HG03045 (cell line): ENCODE results near the gene CPN2.

Experiments
- ATAC-seq: cut with Tn5 transposase; IDR thresholded peaks from one replicate; pipeline ENCODE4 v1.9.1; 2021; ENCODE audit warnings: mild to moderate bottlenecking, moderate library complexity; ENCODE audit not compliant: unreplicated experiment

The CPN2 gene

DNA sequence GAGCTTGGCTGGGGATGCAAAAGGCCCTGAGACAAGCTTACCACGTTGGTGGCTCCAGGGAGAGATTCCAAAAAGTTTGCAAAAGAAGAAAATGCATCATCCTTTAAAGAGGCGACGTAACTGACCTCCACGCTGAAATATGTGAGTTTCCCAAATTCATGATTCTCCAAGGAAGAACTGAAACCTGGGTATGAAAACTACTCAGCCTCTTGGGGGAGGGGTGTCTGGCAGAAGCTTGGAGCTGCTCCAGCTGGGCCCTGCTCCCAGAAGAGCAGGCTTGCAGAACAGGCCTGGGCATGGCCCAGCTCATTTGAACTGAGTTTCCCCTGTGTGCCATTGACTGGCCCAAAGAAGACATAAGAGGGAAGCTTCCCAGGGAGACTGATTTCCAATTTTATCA is 20.5 kb downstream of the CPN2 start:
- no peak for ATAC-seq

DNA sequence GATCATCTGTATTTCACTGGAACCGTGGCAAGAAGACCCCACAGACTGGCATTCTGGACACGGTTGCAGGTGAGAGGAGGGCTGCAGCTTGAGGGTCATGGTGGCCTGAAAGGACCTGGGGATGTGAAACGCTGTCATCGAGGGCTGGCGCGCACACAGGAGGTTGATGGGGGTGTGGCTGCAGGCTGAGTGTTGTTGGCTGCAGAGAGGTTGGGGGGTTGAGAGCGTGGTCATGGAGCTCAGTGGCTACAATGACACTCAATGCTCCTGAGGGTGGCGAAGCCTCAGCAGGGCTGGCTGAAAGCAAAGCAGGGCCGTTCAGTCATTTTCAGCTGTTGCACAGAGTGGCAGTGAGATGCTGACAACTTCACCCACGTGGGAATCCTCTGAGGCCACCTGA is 21.0 kb downstream of the CPN2 start:
- ATAC-seq: no peak

DNA sequence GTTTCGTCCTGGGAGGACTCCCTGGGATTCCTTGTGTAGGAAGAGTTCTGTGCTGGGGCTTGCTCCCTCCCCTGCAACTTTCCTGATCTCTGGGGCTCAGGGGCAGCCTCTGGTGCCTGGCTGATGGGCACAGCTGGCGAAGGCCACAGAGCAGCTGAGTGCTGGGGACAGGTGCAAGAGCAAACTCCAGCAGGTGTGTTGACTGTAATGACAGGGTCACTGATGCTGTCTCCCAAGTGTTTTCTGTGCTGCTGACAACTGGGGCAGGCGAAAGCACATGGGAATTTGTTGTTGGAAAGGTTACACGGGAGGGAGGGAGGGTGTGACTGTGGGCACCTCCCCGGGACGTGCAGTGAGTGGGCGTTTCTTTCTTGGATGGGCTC is 21.6 kb downstream of the CPN2 start:
- ATAC-seq: no peak

DNA sequence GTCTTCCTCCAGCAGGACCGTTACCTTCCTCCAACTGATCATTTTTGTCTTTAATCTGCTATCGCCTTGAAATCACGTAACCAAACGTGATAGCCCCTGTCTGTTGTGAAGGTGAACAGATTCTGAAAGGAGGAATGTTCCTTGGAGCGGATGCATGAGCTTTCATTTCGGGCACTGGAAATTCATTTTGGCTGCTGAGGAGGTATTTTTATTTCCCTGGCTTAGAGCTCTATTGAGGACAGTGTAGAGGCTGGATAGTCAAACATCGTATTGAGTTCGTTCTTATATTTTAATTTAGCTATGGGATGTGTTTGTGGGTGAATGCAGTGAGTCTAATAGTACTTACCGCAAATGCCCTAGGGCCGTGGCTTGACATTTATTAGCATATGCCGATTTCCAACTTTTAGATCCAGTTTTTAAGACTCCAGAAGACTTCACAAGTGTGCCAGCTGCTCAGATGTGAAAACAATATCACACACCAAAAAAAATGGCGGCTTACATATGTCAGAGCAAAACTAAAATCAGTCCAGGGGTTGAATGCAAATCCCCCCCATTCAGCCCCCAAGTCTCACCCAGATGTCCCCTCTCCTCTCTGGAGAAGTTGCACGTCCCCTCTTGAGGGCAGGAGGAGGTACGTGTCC is 22.1 kb downstream of the CPN2 start:
- no peak for ATAC-seq

DNA sequence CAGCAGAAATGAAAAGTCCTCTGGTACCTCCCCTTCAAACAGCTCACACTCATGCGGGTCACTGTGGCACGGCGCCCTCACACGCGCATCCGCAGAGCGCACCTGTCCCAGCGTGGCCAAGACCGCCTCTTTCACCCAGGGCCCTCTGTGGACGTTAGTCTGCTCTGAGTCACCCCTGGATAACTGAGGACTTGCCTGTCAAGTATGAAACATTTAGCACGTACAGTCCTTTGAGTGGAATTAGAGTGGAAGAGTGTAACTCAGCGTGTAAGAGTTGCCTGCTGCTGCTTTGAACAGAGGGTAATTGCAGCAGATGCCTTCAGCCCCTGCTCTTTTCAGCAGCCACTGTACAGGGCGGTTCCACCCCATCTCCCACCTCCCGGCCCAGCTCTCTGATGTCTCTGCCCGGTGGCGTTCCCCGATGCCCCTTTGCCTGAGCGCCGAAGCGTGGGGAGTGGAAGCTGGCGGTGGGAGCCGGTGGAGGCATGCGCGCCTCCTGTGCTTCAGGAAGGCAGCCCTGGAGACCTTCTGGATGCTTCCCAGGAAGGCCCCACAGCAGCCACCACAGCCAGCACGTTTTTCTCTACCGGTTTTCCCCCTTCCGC is 23.0 kb downstream of the CPN2 start:
- ATAC-seq: no peak

DNA sequence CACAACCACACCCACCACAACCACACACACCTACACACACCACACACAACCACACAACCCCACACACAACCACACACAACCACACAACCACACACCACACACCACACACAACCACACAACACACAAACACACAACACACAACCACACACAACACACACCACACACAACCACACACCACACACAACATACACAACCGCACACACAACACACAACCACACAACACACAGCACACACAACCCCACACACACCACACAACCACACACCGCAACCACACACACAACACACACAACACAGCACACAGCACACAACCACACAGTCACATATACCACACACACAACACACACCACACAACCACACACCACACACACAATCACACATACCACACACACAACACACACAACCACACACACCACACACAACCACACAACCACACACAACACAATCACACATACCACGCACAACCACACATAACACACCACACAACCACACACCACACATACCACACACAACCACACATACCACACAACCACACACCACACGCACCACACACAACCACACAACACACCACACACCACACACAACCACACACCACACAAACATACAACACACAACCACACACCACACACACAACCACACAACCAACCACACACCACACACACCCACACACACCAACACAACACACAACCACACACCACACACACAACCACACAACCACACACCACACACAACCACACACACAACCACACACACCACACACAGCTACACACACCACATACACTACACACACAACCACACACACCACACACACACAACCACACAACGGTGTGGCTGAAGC is 23.7 kb downstream of the CPN2 start:
- no peak for ATAC-seq

DNA sequence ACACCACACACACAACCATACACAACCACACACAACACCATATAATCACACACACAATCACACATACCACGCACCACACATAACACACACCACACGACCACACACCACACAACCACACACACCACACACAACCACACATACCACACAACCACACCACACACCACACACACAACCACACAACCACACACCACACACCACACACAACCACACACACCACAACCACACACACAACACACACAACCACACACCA is 24.2 kb downstream of the CPN2 start:
- ATAC-seq: no peak

DNA sequence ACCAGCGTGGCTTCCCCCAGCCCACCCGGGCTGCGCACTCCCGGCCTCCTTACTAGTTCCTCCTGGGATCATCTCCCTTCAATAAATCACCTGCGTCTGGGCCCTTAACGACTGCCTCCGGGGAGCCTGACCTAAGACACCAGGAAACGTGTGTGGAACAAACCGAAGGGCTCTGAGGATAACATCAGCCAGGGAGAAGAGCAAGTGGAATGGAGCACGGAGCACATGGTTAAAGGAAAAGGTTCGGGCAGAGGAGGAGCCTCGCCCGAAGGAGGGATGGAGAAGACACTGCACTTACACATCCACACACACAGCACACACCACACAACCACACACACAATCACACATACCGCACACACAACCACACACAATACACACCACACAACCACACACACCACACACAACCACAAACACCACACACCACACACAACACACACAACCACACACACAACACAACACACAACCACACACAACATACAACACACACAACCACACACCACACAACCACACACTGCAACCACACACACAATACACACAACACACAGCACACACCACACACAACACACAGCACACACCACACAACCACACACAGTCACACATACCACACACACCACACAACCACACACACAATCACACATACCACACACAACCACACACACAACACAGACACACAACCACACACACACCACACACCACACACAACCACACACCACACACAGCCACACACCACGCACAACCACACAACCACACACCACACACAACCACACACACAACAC is 24.7 kb downstream of the CPN2 start:
- ATAC-seq: no peak

DNA sequence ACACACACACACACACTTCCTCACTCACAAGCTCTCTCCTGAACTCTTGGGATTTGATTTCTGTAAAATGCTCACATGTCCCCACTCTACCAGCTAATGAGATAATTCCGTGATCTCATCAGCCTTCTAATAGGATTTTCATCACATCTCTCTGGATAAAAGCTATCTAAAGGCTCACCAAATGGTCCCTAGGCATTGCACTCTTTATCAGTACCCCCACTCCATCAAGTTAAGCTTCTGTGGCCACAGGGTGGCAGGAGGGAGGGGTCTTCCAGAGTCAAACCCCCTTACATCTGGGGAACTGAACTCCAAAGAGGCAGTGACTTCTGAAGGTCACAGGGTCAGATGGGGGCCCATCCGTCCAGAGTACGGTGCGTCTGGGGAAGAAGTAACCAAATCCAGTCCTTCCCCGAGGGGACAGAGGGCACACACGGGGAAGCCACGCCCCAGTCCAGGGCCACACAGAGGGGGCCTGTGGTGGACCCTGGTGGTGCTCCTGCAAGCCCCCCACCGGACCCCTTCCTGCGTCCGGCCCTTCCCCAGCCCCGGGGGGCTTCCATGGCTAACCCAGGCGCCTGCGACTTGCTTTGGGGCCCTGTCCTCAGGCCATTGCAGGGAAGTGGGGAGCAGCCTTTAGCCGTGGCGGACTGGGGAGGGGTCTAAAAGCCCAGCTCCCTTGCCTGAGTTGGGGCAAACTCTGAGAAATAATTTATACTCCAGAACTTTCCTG is 25.5 kb downstream of the CPN2 start:
- no peak for ATAC-seq

DNA sequence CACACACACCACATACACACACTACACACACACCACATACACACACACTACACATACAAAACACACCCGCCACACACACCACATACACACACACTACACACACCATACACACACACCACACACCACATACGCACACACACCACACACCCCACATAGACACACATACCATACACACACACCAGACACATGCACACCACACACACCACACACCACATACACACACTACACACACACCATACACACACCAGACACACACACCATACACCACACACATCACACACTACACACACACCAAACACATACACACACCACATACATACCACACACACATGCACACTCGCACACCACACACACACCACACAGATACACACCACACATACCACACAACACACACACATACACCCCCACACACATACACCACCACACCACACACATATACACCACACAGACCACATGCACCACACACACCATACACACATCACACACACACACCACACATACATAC is 26.3 kb downstream of the CPN2 start:
- ATAC-seq: no peak

DNA sequence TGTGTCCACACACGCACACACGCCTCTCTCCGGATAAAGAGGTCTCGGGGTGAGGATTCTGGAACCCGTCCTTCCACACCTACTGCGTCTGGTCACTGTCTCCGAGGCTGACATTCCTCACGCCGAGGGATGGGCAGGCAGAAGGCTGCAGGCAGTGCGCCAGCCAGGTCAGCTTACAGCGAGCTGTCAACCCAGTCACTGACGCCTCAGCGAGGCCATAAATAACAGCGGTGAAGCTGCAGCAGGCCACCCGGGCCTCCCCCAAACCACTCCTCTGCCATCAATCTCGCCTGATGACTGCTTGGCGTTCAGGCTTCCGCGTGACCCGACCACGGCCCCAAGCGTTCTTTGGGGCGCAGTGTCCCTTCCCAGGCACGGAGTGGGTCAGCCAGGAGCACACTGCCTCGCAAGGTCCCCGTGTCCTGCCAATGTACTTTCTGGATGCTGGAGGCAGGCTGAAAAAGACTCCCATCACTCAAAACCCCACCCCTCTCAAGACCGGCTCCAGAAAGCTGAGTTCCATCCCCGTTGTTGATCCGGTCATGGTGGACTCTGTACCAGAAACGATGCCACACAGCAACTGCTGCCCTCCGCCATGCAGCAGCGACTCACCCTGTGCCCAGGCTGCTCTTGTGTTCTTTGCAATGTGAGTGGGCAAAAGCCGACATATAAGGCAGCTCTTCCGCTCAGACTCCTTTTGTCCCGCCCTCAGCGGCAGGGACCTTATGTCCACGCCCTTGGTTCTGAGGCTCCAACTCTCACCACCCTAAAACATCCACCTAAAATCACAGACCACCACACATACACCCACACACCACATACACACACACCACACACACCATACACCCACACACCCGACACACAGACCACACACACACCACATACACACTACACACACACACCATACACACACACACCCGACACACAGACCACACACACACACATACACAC is 27.1 kb downstream of the CPN2 start:
- peak; percentile 67 for ATAC-seq

DNA sequence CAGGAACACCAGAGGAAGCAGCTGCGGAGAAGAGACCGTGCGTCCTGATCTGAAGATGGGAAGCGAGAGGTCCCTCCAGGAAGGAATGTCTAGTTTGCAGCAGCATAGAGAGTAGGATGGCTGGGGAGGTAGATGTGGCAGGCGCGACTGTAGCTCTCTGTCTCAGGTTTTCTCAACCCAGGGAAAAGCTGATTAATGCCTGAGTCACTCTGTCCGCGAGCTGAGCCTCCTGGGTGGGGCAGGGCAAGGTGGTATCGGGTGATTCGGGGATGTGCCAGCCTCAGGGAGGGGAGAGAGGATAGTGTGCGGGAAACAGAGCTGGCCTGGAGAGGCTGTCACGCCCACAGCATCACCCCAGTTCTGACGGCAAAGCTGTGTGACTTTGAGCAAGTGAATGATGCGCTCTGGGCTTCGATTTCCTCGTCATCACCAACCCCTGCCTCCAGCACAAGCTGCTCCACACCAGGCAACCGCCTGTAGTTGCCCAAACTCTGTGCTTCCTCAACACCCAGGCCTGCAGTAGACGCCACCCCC is 28.4 kb downstream of the CPN2 start:
- ATAC-seq: no peak

DNA sequence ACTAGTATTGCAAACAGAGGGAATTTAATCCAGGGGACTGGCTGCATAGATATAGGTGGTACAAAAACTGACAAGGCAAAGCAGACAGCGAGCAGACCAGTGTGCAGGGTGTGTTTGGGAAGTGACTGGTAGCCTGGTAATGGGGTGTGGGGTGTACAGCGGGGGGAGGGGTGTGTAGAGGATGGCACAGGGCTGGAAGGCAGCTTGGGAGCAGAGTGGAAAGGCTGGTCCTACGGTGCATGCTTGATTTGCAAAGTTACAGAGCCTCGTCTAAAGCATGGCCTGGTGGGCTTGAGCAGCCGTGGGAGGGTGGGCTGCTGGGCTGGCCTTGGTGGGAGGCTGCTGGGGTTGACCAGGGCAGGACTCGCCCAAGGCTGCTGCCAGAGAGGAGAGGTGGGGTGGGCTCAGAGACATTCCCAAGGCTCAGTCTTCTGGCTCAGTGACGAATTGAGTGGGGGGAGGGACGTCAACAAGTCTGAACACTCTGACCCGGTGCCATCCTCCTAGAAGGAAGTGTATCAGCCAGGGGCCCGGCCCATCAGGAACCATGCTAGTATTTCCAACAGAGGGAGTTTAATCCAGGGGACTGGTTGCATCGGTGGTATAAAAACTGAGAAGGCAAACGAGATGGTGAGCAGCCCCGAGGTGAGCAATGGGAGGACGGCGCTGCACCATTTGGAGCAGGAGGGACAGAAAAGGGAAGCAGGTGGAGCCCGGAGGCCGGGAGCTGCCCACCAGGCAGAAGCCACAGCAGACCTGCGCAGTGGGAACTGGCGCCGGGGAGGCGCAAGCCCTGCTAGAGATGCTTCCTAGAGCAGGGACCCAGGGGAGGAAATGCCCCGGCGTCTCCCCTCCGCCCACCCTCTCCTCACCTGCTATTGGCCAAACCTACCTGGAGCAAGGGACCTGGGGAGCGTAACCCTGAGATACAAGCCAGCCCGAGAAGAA is 29.2 kb downstream of the CPN2 start:
- ATAC-seq: no peak

DNA sequence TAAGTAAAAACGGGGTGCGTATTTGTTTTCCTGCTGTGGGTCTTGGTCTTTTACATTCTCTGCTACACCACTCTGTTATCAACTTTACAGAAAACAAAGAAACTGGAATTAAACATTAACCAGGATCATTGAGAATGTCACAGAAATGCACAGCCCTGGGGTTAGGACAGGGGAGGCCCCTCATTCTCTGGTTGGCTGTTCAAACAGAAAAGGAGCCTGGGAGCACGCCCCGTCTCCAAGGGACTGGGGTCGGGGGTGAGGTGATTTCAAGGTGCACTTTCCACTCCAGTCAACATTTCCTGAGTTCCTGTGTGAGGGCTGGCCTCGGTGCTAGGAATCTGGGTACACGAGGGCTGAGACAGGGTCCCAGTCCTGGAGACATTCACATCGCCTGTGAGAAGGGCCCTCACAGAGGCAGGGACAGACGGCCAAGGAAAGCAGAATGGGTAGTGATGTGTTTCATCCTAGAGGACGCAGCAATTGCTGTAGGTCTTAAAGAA is 30.3 kb downstream of the CPN2 start:
- ATAC-seq: no peak

DNA sequence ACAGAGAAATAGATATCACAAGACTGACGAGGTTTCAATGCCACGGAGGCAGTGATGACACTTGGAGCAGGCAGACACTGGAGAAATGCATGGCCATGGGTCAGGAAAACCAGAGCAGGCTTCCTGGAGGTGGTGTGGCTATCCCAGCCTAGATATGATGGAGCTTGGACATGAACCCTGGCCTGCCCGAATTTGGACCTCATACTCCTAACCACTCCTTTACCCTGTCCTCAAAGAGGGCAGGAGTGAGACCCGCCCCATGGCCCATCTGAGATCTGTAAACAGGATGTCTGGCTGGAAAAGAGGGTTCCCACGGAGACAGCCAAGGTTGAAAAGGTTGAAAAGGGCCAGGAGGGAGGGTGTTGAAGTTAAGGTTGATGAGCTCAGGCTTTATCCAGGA is 31.0 kb downstream of the CPN2 start:
- no peak for ATAC-seq

DNA sequence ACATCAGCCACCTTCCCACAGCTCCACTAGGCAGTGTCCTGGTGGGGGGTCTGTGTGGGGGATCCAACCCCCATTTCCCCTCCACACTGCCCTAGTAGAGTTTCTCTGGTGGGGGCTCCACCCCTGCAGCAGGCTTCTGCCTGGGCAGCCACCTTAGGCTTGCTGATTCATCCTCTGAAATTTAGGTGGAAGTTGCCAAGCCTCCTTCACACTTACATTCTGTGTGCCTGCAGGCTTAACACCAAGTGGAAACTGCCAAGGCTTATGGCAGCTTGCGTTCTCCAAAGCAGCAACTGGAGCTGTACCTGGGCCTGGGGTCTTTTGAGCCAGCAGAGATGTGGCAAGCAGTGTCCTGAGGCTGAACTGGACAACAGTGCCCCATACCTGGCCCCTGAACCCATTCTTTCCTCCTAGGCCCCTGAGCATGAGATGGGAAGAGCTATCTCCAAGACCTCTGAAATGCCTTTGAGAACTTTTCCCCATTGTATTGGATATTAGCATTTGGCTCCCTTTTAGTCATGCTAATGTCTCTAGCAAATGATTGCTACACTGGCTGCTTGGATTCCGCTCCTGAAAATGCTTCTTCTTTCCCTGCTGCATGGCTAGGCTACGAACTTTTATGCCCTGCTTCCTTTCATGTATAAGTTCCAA is 32.5 kb downstream of the CPN2 start:
- no peak for ATAC-seq

DNA sequence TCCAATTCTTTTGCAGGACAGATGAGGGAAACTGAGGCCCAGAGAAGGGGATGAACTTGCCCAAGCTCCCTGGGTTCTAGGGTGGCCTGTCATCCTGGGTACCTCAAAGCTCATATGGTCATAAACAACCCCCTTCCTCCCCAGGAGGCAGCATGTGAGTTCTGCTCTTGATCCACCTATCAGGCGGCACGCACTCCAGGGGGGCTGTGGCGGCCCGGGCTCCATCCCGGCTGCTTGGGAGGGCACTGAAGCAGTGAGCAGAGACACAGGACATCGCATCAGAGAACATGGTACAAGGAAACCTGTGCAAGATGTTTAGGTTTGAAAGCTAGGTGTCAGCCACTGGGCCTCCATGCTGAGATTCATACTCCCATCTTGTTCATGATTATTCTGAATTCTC is 34.2 kb downstream of the CPN2 start:
- no peak for ATAC-seq

DNA sequence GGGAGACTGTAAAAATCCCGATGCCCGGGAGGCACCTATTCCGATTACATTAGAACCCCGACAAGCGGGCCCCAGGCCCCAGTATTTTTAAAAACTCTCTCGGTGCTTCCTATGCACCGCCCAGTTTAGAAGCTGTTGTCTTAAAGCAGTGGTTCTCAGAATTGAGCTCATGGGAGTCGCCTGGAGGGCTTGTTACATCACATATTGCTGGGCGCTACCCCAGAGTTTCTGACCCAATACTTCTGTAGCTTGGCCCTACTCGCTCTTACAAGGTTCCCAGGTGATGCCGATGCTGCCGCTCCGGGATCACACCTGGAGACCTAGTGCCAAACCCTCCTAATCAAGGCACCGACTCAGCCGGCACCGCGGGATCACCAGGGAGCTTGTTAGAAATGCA is 35.2 kb downstream of the CPN2 start:
- peak; percentile 14 for ATAC-seq
